PC-3 (cell line): ENCODE data around the gene ABCC5.

Source experiments
- EZH2 ChIP-seq: fragments of 300-600 bp; sonication (generic); IDR thresholded peaks from one replicate; pipeline ENCODE4 v1.6.1; 2017; ENCODE audit warnings: antibody characterized with exemption, mild to moderate bottlenecking, low read length; ENCODE audit not compliant: unreplicated experiment
- EZH2phosphoT487 ChIP-seq: fragments of 300-600 bp; sonication (generic); IDR thresholded peaks from 2 replicates; pipeline ENCODE4 v1.6.1; 2018; ENCODE audit warnings: mild to moderate bottlenecking, antibody characterized with exemption, low read length, borderline replicate concordance
- TF ChIP-seq, protein P1 (sequence below): fragments of 300-600 bp; sonication (generic); conservative IDR thresholded peaks from 2 replicates; pipeline ENCODE4 v1.5.1; 2017; ENCODE audit warnings: antibody characterized with exemption, low read depth, mild to moderate bottlenecking, low read length

DNA sequence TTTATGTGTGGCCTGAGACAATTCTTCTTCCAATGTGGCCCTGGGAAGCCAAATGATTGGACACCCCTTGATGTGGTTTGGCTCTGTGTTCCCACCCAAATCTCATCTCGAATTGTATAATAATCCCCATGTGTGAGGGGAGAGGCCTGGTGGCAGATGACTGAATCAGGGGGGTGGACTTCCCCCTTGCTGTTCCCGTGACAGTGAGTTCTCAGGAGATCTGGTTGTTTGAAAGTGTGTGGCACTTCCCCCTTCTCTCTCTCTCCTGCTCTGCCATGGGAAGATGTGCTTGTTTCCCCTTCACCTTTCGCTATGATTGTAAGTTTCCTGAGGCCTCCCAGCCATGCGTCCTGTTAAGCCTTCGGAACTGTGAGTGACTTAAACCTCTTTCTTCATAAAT, 72.9 kb downstream of the ABCC5 start:
- TF ChIP-seq, protein P1, sequence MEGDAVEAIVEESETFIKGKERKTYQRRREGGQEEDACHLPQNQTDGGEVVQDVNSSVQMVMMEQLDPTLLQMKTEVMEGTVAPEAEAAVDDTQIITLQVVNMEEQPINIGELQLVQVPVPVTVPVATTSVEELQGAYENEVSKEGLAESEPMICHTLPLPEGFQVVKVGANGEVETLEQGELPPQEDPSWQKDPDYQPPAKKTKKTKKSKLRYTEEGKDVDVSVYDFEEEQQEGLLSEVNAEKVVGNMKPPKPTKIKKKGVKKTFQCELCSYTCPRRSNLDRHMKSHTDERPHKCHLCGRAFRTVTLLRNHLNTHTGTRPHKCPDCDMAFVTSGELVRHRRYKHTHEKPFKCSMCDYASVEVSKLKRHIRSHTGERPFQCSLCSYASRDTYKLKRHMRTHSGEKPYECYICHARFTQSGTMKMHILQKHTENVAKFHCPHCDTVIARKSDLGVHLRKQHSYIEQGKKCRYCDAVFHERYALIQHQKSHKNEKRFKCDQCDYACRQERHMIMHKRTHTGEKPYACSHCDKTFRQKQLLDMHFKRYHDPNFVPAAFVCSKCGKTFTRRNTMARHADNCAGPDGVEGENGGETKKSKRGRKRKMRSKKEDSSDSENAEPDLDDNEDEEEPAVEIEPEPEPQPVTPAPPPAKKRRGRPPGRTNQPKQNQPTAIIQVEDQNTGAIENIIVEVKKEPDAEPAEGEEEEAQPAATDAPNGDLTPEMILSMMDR: no peak
- TF ChIP-seq EZH2phosphoT487: no peak
- TF ChIP-seq EZH2: no peak
